IMR-90 (cell line): ENCODE data around the gene PROB1.

Experiments
- BHLHE40 ChIP-seq: fragments of 150-350 bp; IDR thresholded peaks from 2 replicates; pipeline ENCODE4 v1.6.1; 2016; ENCODE audit warnings: mild to moderate bottlenecking, low read depth, low read length
- CEBPB ChIP-seq: IDR thresholded peaks from 2 replicates; pipeline ENCODE4 v1.6.1; 2012; ENCODE audit warnings: low read depth, low read length, improper control_type of control experiment
- CHD1 ChIP-seq: IDR thresholded peaks from 2 replicates; pipeline ENCODE4 v1.6.1; 2012; ENCODE audit warnings: low read depth, low read length, improper control_type of control experiment
- FOS ChIP-seq: fragments of 150-350 bp; IDR thresholded peaks from 2 replicates; pipeline ENCODE4 v1.6.1; 2016; ENCODE audit warnings: low read depth, low read length
- MAFK ChIP-seq: IDR thresholded peaks from 2 replicates; pipeline ENCODE4 v1.6.1; 2012; ENCODE audit warnings: low read depth, low read length, improper control_type of control experiment
- MXI1 ChIP-seq: IDR thresholded peaks from 2 replicates; pipeline ENCODE4 v1.6.1; 2012; ENCODE audit warnings: low read depth, mild to moderate bottlenecking, low read length, moderate library complexity, borderline replicate concordance
- POLR2A ChIP-seq: IDR thresholded peaks from 2 replicates; pipeline ENCODE4 v1.6.1; 2012; ENCODE audit warnings: mild to moderate bottlenecking, low read depth, low read length
- RAD21 ChIP-seq: IDR thresholded peaks from 2 replicates; pipeline ENCODE4 v1.6.1; 2012; ENCODE audit warnings: low read length, improper control_type of control experiment
- RFX5 ChIP-seq: IDR thresholded peaks from 2 replicates; pipeline ENCODE4 v1.8.0; 2012; ENCODE audit warnings: low read depth, mild to moderate bottlenecking, low read length, moderate library complexity
- SMC3 ChIP-seq: fragments of 150-350 bp; IDR thresholded peaks from 2 replicates; pipeline ENCODE4 v1.6.1; 2016; ENCODE audit warnings: low read depth, mild to moderate bottlenecking, antibody characterized with exemption, low read length, moderate library complexity
- TF ChIP-seq, protein P1 (sequence below): conservative IDR thresholded peaks from 2 replicates; pipeline ENCODE4 v1.5.1; 2012; ENCODE audit warnings: mild to moderate bottlenecking, low read depth, low read length, improper control_type of control experiment
- TF ChIP-seq, protein P2 (sequence below): fragments of 150-350 bp; IDR thresholded peaks from 2 replicates; pipeline ENCODE4 v1.6.1; 2016; ENCODE audit warnings: low read depth, mild to moderate bottlenecking, low read length, moderate library complexity, borderline replicate concordance
- TF ChIP-seq, protein P3 (sequence below): fragments of 150-350 bp; IDR thresholded peaks from 2 replicates; pipeline ENCODE4 v1.6.1; 2017; ENCODE audit warnings: mild to moderate bottlenecking, antibody characterized with exemption, low read length, low read depth

DNA sequence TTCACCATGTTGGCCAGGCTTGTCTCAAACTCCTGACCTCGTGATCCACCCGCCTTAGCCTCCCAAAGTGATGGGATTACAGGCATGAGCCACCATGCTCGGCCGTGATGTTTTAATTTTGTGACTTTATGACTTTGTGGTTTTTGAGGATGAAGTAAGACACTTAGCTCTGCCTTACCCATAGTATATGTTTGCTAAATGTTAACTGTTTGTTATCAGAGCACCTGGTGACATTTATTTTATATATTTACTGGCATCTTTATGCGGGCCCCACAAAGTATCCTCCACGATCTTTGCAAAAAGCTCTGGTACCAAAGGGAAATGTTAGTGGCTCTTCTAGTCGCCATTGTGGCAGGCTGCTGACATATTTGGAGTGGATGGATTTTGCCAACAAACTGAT lies 18.5 kb downstream of the PROB1 start:
- TF ChIP-seq RFX5 (no peak), POLR2A (no peak), RAD21 (no peak), MAFK (no peak), CEBPB (no peak), CHD1 (no peak), SMC3 (no peak), MXI1 (no peak), FOS (no peak), BHLHE40 (no peak)
- TF ChIP-seq, protein P1, sequence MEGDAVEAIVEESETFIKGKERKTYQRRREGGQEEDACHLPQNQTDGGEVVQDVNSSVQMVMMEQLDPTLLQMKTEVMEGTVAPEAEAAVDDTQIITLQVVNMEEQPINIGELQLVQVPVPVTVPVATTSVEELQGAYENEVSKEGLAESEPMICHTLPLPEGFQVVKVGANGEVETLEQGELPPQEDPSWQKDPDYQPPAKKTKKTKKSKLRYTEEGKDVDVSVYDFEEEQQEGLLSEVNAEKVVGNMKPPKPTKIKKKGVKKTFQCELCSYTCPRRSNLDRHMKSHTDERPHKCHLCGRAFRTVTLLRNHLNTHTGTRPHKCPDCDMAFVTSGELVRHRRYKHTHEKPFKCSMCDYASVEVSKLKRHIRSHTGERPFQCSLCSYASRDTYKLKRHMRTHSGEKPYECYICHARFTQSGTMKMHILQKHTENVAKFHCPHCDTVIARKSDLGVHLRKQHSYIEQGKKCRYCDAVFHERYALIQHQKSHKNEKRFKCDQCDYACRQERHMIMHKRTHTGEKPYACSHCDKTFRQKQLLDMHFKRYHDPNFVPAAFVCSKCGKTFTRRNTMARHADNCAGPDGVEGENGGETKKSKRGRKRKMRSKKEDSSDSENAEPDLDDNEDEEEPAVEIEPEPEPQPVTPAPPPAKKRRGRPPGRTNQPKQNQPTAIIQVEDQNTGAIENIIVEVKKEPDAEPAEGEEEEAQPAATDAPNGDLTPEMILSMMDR: no peak
- TF ChIP-seq, protein P2, sequence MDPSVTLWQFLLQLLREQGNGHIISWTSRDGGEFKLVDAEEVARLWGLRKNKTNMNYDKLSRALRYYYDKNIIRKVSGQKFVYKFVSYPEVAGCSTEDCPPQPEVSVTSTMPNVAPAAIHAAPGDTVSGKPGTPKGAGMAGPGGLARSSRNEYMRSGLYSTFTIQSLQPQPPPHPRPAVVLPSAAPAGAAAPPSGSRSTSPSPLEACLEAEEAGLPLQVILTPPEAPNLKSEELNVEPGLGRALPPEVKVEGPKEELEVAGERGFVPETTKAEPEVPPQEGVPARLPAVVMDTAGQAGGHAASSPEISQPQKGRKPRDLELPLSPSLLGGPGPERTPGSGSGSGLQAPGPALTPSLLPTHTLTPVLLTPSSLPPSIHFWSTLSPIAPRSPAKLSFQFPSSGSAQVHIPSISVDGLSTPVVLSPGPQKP: no peak
- TF ChIP-seq, protein P3, sequence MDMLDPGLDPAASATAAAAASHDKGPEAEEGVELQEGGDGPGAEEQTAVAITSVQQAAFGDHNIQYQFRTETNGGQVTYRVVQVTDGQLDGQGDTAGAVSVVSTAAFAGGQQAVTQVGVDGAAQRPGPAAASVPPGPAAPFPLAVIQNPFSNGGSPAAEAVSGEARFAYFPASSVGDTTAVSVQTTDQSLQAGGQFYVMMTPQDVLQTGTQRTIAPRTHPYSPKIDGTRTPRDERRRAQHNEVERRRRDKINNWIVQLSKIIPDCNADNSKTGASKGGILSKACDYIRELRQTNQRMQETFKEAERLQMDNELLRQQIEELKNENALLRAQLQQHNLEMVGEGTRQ: no peak
